ENCODE data around the gene INS.
"Not testable (repeated sequence)": the region's sequence is repeated elsewhere in the genome, so short reads cannot be mapped to it uniquely, and the experiment has no call there.

The INS gene

GRCh38 chr11:2180789-2181370, 19.9 kb upstream of the INS start:
- no peak for DNase-seq

GRCh38 chr11:2180347-2180746, 19.3 kb upstream of the INS start:
- DNase-seq = no peak

GRCh38 chr11:2179516-2179915, 18.5 kb upstream of the INS start:
- DNase-seq = no peak

GRCh38 chr11:2178906-2179494, 18.0 kb upstream of the INS start:
- DNase-seq = no peak

GRCh38 chr11:2178055-2178773, 17.2 kb upstream of the INS start:
- not testable (repeated sequence) for DNase-seq

- DNase-seq = no peak
These were observed 16.1 kb upstream of the INS start for GRCh38 chr11:2177076-2177475.

GRCh38 chr11:2176389-2176900, 15.4 kb upstream of the INS start:
- no peak for DNase-seq

GRCh38 chr11:2175659-2176058, 14.7 kb upstream of the INS start:
- DNase-seq = no peak

- DNase-seq = no peak
These were observed 13.4 kb upstream of the INS start for GRCh38 chr11:2174361-2174760.

- DNase-seq = no peak
These were observed 12.8 kb upstream of the INS start for GRCh38 chr11:2173761-2174160.

GRCh38 chr11:2173150-2173693, 12.2 kb upstream of the INS start:
- DNase-seq = no peak

- no peak for DNase-seq
These were observed 11.7 kb upstream of the INS start for GRCh38 chr11:2172676-2173075.

- no peak for DNase-seq
These were observed 10.6 kb upstream of the INS start, which contains the start of gene TH for GRCh38 chr11:2171591-2172003. Gene TH (minus strand): TSS chr11:2171815. CDS start chr11:2171786, 29 bp downstream.

GRCh38 chr11:2169626-2170570, 8.9 kb upstream of the INS start:
- DNase-seq = no peak

GRCh38 chr11:2169005-2169378, 8.0 kb upstream of the INS start:
- DNase-seq = no peak

- no peak for DNase-seq
These were observed 7.4 kb upstream of the INS start for GRCh38 chr11:2168286-2169004.

- no peak for DNase-seq
These were observed 6.4 kb upstream of the INS start for GRCh38 chr11:2167141-2168045.

- DNase-seq = no peak
These were observed 5.3 kb upstream of the INS start for GRCh38 chr11:2166091-2166851.

GRCh38 chr11:2165571-2165970, 4.6 kb upstream of the INS start:
- no peak for DNase-seq
